ENCODE data around the gene OGA. TPM values are rescaled to one million over a fixed set of nuclear protein-coding genes. Genes with fewer than 3 reads are reported as not detected.

OGA gene
- total and polyA plus RNA-seq, 9 of the 15 experiments (the other 6 are each of a cell fraction or from before 2014, with no cell fraction given) = 13.5 to 73.5 (median 59.5) TPM

- TF ChIP-seq ARID4B (CRISPR knock-in tag; IDR thresholded peaks at IDR 0.05) (no peak), ELF4 (CRISPR knock-in tag; IDR thresholded peaks at IDR 0.05) (no peak), ID3 (CRISPR knock-in tag; IDR thresholded peaks at IDR 0.05) (no peak), ID3 (tag; IDR thresholded peaks at IDR 0.05) (no peak), FOXP1 (CRISPR knock-in tag; IDR thresholded peaks at IDR 0.05) (no peak), PBX2 (CRISPR knock-in tag; IDR thresholded peaks at IDR 0.05; ENCODE audit: low read depth) (no peak), PBX2 (tag; conservative IDR thresholded peaks at IDR 0.05; ENCODE audit: low read depth) (no peak), ZNF717 (CRISPR knock-in tag; IDR thresholded peaks at IDR 0.05) (no peak), KHSRP (IDR thresholded peaks at IDR 0.05) (no peak), ZNF184 (CRISPR knock-in tag; IDR thresholded peaks at IDR 0.05) (no peak), RBFOX2 (IDR thresholded peaks at IDR 0.05; ENCODE audit: low read depth, low read length) (no peak), ARNT (IDR thresholded peaks at IDR 0.05) (0 out of 4 replicates have a peak, but pooled peaks of 1 of the 2 experiments have one; percentile 32), TCF3 (CRISPR knock-in tag; IDR thresholded peaks at IDR 0.05) (peak; percentile 91), E2F5 (CRISPR knock-in tag; IDR thresholded peaks at IDR 0.05) (no peak), SRSF3 (IDR thresholded peaks at IDR 0.05; ENCODE audit: insufficient read depth, low read length) (no peak), ZNF23 (CRISPR knock-in tag; IDR thresholded peaks at IDR 0.05) (no peak), NR2C2 (CRISPR knock-in tag; IDR thresholded peaks at IDR 0.05) (no peak), NR2C2 (tag; IDR thresholded peaks at IDR 0.05) (no peak), ZFPM2 (CRISPR knock-in tag; IDR thresholded peaks at IDR 0.05) (no peak), TRIM24 (IDR thresholded peaks at IDR 0.05) (peak in 1 of 2 experiments; percentile 49; a peak in 1 of 4 replicates), TAF7 (tag; IDR thresholded peaks at IDR 0.05) (no peak)
These were observed 6.5 kb upstream of the OGA start (continued) for GRCh38 chr10:101824736-101825135.

All from K562 (cell line).